Activated T-cell treated with anti-CD3 and anti-CD28 coated beads for 4 hours (primary cell): ENCODE measurements around the gene CTNND2.

Source experiments
- DNase-seq: peaks from one replicate; pipeline ENCODE4 v3.0.0-alpha.2; 2020

Gene CTNND2

GRCh38 chr5:11239261-11240015 lies 664.8 kb downstream of the CTNND2 start:
- DNase-seq, result no peak

GRCh38 chr5:11234501-11234911 lies 669.7 kb downstream of the CTNND2 start:
- DNase-seq, result no peak

- DNase-seq, result no peak
These were observed 673.4 kb downstream of the CTNND2 start for GRCh38 chr5:11230890-11231289.

- DNase-seq, result no peak
These were observed 677.2 kb downstream of the CTNND2 start for GRCh38 chr5:11227064-11227463.

- no peak for DNase-seq
These were observed 679.6 kb downstream of the CTNND2 start for GRCh38 chr5:11224436-11225187.

- DNase-seq, result no peak
These were observed 682.1 kb downstream of the CTNND2 start for GRCh38 chr5:11222169-11222568.

- no peak for DNase-seq
These were observed 689.2 kb downstream of the CTNND2 start for GRCh38 chr5:11214864-11215644.

- DNase-seq, result no peak
These were observed 691.5 kb downstream of the CTNND2 start for GRCh38 chr5:11212706-11213105.

GRCh38 chr5:11197726-11198125 lies 706.5 kb downstream of the CTNND2 start:
- no peak for DNase-seq

GRCh38 chr5:11191673-11192072 lies 712.6 kb downstream of the CTNND2 start:
- DNase-seq, result no peak

GRCh38 chr5:11182441-11183080 lies 721.7 kb downstream of the CTNND2 start:
- no peak for DNase-seq

- DNase-seq, result no peak
These were observed 722.3 kb downstream of the CTNND2 start for GRCh38 chr5:11181940-11182339.

- DNase-seq, result no peak
These were observed 723.4 kb downstream of the CTNND2 start for GRCh38 chr5:11180890-11181289.

GRCh38 chr5:11177999-11178711 lies 726.1 kb downstream of the CTNND2 start:
- DNase-seq, result no peak

- DNase-seq, result no peak
These were observed 729.7 kb downstream of the CTNND2 start for GRCh38 chr5:11174591-11174990.

- no peak for DNase-seq
These were observed 731.8 kb downstream of the CTNND2 start for GRCh38 chr5:11172484-11172883.

GRCh38 chr5:11171236-11171635 lies 733.0 kb downstream of the CTNND2 start:
- no peak for DNase-seq

GRCh38 chr5:11166923-11167322 lies 737.3 kb downstream of the CTNND2 start:
- no peak for DNase-seq

- DNase-seq, result no peak
These were observed 739.5 kb downstream of the CTNND2 start for GRCh38 chr5:11164531-11165294.

GRCh38 chr5:11157132-11157531 lies 747.1 kb downstream of the CTNND2 start:
- DNase-seq, result no peak

- no peak for DNase-seq
These were observed 750.4 kb downstream of the CTNND2 start for GRCh38 chr5:11153670-11154382.
